HG02642 (cell line): ENCODE results near the gene CTIF.

Experiments used
- ATAC-seq: cut with Tn5 transposase; IDR thresholded peaks from one replicate; pipeline ENCODE4 v1.9.1; 2021; ENCODE audit warnings: mild to moderate bottlenecking; ENCODE audit not compliant: unreplicated experiment, poor library complexity

CTIF gene

GRCh38 chr18:48790226-48790863, 251.5 kb downstream of the CTIF start:
- no peak for ATAC-seq

- ATAC-seq = no peak
Observed at GRCh38 chr18:48790869-48791635, 252.2 kb downstream of the CTIF start.

- no peak for ATAC-seq
Observed at GRCh38 chr18:48791636-48792105, 252.8 kb downstream of the CTIF start.

- ATAC-seq = no peak
Observed at GRCh38 chr18:48792141-48792540, 253.3 kb downstream of the CTIF start.

- no peak for ATAC-seq
Observed at GRCh38 chr18:48792611-48793380, 254.0 kb downstream of the CTIF start.

GRCh38 chr18:48794251-48794970, 255.6 kb downstream of the CTIF start:
- no peak for ATAC-seq

GRCh38 chr18:48795696-48796095, 256.9 kb downstream of the CTIF start:
- ATAC-seq = no peak

- ATAC-seq = no peak
Observed at GRCh38 chr18:48796491-48797205, 257.8 kb downstream of the CTIF start.

GRCh38 chr18:48797841-48798255, 259.0 kb downstream of the CTIF start:
- no peak for ATAC-seq

GRCh38 chr18:48798334-48799245, 259.8 kb downstream of the CTIF start:
- ATAC-seq = no peak

GRCh38 chr18:48799724-48800315, 261.0 kb downstream of the CTIF start:
- ATAC-seq = no peak

GRCh38 chr18:48800466-48800865, 261.6 kb downstream of the CTIF start:
- ATAC-seq = peak; percentile 14

- peak; percentile 59 for ATAC-seq
Observed at GRCh38 chr18:48800876-48801727, 262.3 kb downstream of the CTIF start.

GRCh38 chr18:48801728-48802542, 263.1 kb downstream of the CTIF start:
- no peak for ATAC-seq

GRCh38 chr18:48802543-48803290, 263.9 kb downstream of the CTIF start:
- ATAC-seq = no peak

- no peak for ATAC-seq
Observed at GRCh38 chr18:48803518-48803917, 264.7 kb downstream of the CTIF start.
